IMR-90 (cell line): ENCODE results near the gene MAN1C1. TPM values are rescaled to one million over a fixed set of nuclear protein-coding genes. Genes with fewer than 3 reads are reported as not detected.

ENCODE experiments used
- ATAC-seq: fragments of 200-7000 bp; cut with Tn5 transposase; 2 replicates; pipeline ENCODE4 v1.9.1; 2020; ENCODE audit warnings: low read depth, mild to moderate bottlenecking, moderate library complexity
- BruUV-seq: library from RNA; stranded (reverse); fragments of 400-500 nt; replicated peaks from 2 replicates; lab custom pipeline; 2021; lab: Mats Ljungman, UMichigan
- CTCF ChIA-PET: fragments of 300-600 bp; formaldehyde crosslinking; extraction: SDS; loops from one replicate; lab custom pipeline; 2021; ENCODE audit warnings: antibody characterized with exemption; lab: Yijun Ruan, JAX
- POLR2A ChIA-PET: fragments of 300-600 bp; sonication (Branson Sonifier 250); formaldehyde crosslinking; loops from one replicate; lab custom pipeline; 2022; ENCODE audit warnings: antibody characterized with exemption; ENCODE audit not compliant: unreplicated experiment; lab: Charles Lee
- DNase-seq: peaks from one replicate; pipeline ENCODE4 v3.0.0; 2013
- H2AFZ ChIP-seq: replicated peaks from 2 replicates; pipeline ENCODE3; 2013; ENCODE audit warnings: low read length, mild to moderate bottlenecking; ENCODE audit not compliant: poor library complexity
- H2AK5ac ChIP-seq: 2 replicates; pipeline ENCODE4 v1.6.1; 2013; ENCODE audit warnings: low read depth, low read length, inconsistent platforms
- H2AK9ac ChIP-seq: replicated peaks from 2 replicates; pipeline ENCODE3; 2013; ENCODE audit warnings: mild to moderate bottlenecking, low read depth, low read length, moderate library complexity; ENCODE audit not compliant: poor library complexity
- H2BK120ac ChIP-seq: 2 replicates; pipeline ENCODE4 v1.6.1; 2013; ENCODE audit warnings: low read depth, low read length, inconsistent platforms
- H2BK15ac ChIP-seq: 3 replicates; pipeline ENCODE4 v1.6.1; 2013; ENCODE audit warnings: low read depth, low read length, inconsistent platforms
- H2BK20ac ChIP-seq: 2 replicates; pipeline ENCODE4 v1.6.1; 2013; ENCODE audit warnings: low read depth, mild to moderate bottlenecking, inconsistent platforms, low read length, moderate library complexity
- H2BK5ac ChIP-seq: 2 replicates; pipeline ENCODE4 v1.6.1; 2013; ENCODE audit warnings: mild to moderate bottlenecking, low read depth, low read length, inconsistent platforms; ENCODE audit not compliant: poor library complexity, severe bottlenecking
- H3K14ac ChIP-seq: replicated peaks from 2 replicates; pipeline ENCODE4 v1.6.1; 2013; ENCODE audit warnings: low read depth, low read length, inconsistent platforms
- H3K18ac ChIP-seq: 2 replicates; pipeline ENCODE4 v1.6.1; 2013; ENCODE audit warnings: low read depth, low read length, control low read depth
- H3K23ac ChIP-seq: 2 replicates; pipeline ENCODE4 v1.6.1; 2013; ENCODE audit warnings: low read depth, low read length, inconsistent platforms
- H3K27ac ChIP-seq: 2 replicates; pipeline ENCODE4 v1.5.1; 2013; ENCODE audit warnings: mild to moderate bottlenecking, control low read depth, low read length; ENCODE audit not compliant: insufficient read depth
- H3K27me3 ChIP-seq: 2 replicates; pipeline ENCODE4 v1.6.1; 2013; ENCODE audit warnings: low read length; ENCODE audit not compliant: control insufficient read depth, insufficient read depth
- H3K36me3 ChIP-seq: 2 replicates; pipeline ENCODE4 v1.6.1; 2013; ENCODE audit warnings: low read length, mixed read lengths; ENCODE audit not compliant: control insufficient read depth, insufficient read depth
- H3K4ac ChIP-seq: 2 replicates; pipeline ENCODE4 v1.6.1; 2013; ENCODE audit warnings: low read depth, low read length, inconsistent platforms
- H3K4me1 ChIP-seq: 2 replicates; pipeline ENCODE4 v1.6.1; 2013; ENCODE audit warnings: low read length, mixed read lengths; ENCODE audit not compliant: control insufficient read depth, insufficient read depth
- H3K4me2 ChIP-seq: 2 replicates; pipeline ENCODE4 v1.6.1; 2013; ENCODE audit warnings: low read depth, mild to moderate bottlenecking, control low read depth, low read length, moderate library complexity
- H3K4me3 ChIP-seq: 2 replicates; pipeline ENCODE4 v1.5.1; 2013; ENCODE audit warnings: low read depth, mild to moderate bottlenecking, control low read depth, low read length, moderate library complexity; ENCODE audit not compliant: insufficient read depth
- H3K56ac ChIP-seq: 2 replicates; pipeline ENCODE4 v1.6.1; 2013; ENCODE audit warnings: low read length, inconsistent platforms; ENCODE audit not compliant: insufficient read depth; ENCODE audit errors: extremely low read depth
- H3K79me1 ChIP-seq, 2 experiments: 2 replicates each; pipeline ENCODE4 v1.6.1; 2013; ENCODE audit warnings: low read length in 2 of 2, inconsistent platforms in 1 of 2, low read depth in 1 of 2
- H3K9ac ChIP-seq: 2 replicates; pipeline ENCODE4 v1.6.1; 2013; ENCODE audit warnings: low read depth, low read length, control low read depth
- H3K9me1 ChIP-seq: 2 replicates; pipeline ENCODE4 v1.6.1; 2013; ENCODE audit warnings: low read length, inconsistent platforms; ENCODE audit not compliant: insufficient read depth
- H3K9me3 ChIP-seq: 2 replicates; pipeline ENCODE4 v1.6.1; 2013; ENCODE audit warnings: low read length; ENCODE audit not compliant: control insufficient read depth, insufficient read depth
- H4K20me1 ChIP-seq: 2 replicates; pipeline ENCODE4 v1.6.1; 2013; ENCODE audit warnings: low read length, inconsistent platforms; ENCODE audit not compliant: insufficient read depth
- H4K5ac ChIP-seq: 2 replicates; pipeline ENCODE4 v1.6.1; 2013; ENCODE audit warnings: mild to moderate bottlenecking, low read depth, low read length, control low read depth
- H4K8ac ChIP-seq, 2 experiments: 2 replicates each; pipeline ENCODE4 v1.6.1; 2013; ENCODE audit warnings: low read depth in 2 of 2, low read length in 2 of 2, control low read depth in 1 of 2, inconsistent platforms in 1 of 2
- H4K91ac ChIP-seq: 2 replicates; pipeline ENCODE4 v1.6.1; 2013; ENCODE audit warnings: low read depth, low read length, inconsistent platforms; ENCODE audit not compliant: insufficient read depth
- CHD1 ChIP-seq: IDR thresholded peaks from 2 replicates; pipeline ENCODE4 v1.6.1; 2012; ENCODE audit warnings: low read depth, low read length, improper control_type of control experiment
- USF2 ChIP-seq: fragments of 150-350 bp; IDR thresholded peaks from 2 replicates; pipeline ENCODE4 v1.6.1; 2017; ENCODE audit warnings: mild to moderate bottlenecking, antibody characterized with exemption, low read length, low read depth
- WGBS, 2 experiments: methylation state at CpG; one replicate each; pipeline versions ENCODE4 v1.1.5 to v1.1.7; 2013; ENCODE audit warnings: missing lambda C conversion rate in 2 of 2; ENCODE audit not compliant: insufficient read length in 1 of 2; ENCODE audit errors: extremely low coverage in 2 of 2; 5-methylcytosine and 5-hydroxymethylcytosine counted together
- dilution Hi-C: fragments of 300-500 bp; cut with HindIII; formaldehyde crosslinking; loops from one replicate; pipeline ENCODE4 v1.14.3; 2018; ENCODE audit warnings: low sequenced_read_pairs; ENCODE audit not compliant: unreplicated experiment
- in situ Hi-C: fragments of 300-500 bp; cut with MboI; formaldehyde crosslinking; loops from 3 replicates; pipeline ENCODE4 v1.14.3; 2019; ENCODE audit warnings: low sequenced_read_pairs, inconsistent platforms, mixed read lengths
- intact Hi-C: fragments of 100-400 bp; cut with micrococcal nuclease; formaldehyde crosslinking; loops from 2 replicates; pipeline ENCODE4 v1.10.0; 2022
- polyA plus RNA-seq, 3 experiments: library from polyadenylated mRNA; depleted of rRNA; stranded (reverse); fragments of >200 nt; gene quantifications; 2 replicates each; pipeline ENCODE4 v1.2.3, GENCODE V29; 2012; ENCODE audit warnings: low replicate concordance in 1 of 3
- total RNA-seq: library from RNA; depleted of rRNA; stranded (reverse); fragments of >200 nt; gene quantifications from 2 replicates; pipeline ENCODE4 v1.2.3, GENCODE V29; 2012

The MAN1C1 gene
- total and polyA plus RNA-seq, 2 of the 4 experiments (the other 2 are of a cell fraction): 3.2 to 11.3 TPM

GRCh38 chr1:25804964-25805862 lies 188.6 kb downstream of the MAN1C1 start (continued):
- TF ChIP-seq USF2: no peak

GRCh38 chr1:25805863-25806225 lies 189.3 kb downstream of the MAN1C1 start:
- ChIA-PET CTCF (no interaction called here), POLR2A (no interaction called here)
- no peak for TF ChIP-seq CHD1
- H4K8ac ChIP-seq: no peak overlapping the region
- no peak overlapping the region for H4K91ac ChIP-seq
- no peak overlapping the region for H3K4me3 ChIP-seq
- H3K9me3 ChIP-seq: no peaks in the 10 kb centered on the region
- peaks cover 8% of the 10 kb centered on the region for H3K9me1 ChIP-seq
- no TSS peak for BruUV-seq
- no peaks in the 10 kb centered on the region for H3K27me3 ChIP-seq
- intact Hi-C loops (no loop called here), in situ Hi-C loops (loop anchor here (25.0 kb wide), 2 partner anchors 394 to 569 kb away; partner anchors contain the start of genes RHCE, RSRP1 and SYF2), dilution Hi-C loops (no loop called here)
- no peak overlapping the region for H2AK5ac ChIP-seq
- peak overlapping the region; percentile 85 for H2AK9ac ChIP-seq
- H3K56ac ChIP-seq: no peak overlapping the region
- H4K20me1 ChIP-seq: peaks cover 20% of the 10 kb centered on the region
- peak overlapping the region; percentile 24 for H2AFZ ChIP-seq
- H3K9ac ChIP-seq: no peak overlapping the region
- no peak overlapping the region for H3K18ac ChIP-seq
- H2BK15ac ChIP-seq: no peak overlapping the region
- H3K14ac ChIP-seq: no peak overlapping the region
- H3K36me3 ChIP-seq: peaks cover 38% of the 10 kb centered on the region; the same call in 1 of the 2 replicates
- ATAC-seq: no peak; the same call in 1 of the 2 replicates
- H2BK20ac ChIP-seq: no peak overlapping the region
- no peak overlapping the region for H3K4me2 ChIP-seq
- H3K23ac ChIP-seq: no peak overlapping the region
- no peak overlapping the region for H3K4ac ChIP-seq
- no peak overlapping the region for H3K27ac ChIP-seq
- no peak overlapping the region for H2BK120ac ChIP-seq
- no peak overlapping the region for H2BK5ac ChIP-seq
- H4K5ac ChIP-seq: no peak overlapping the region
- peaks cover 24 to 39% of the 10 kb centered on the region in 2 experiments for H3K79me1 ChIP-seq
- no peak for DNase-seq
- peaks cover 9% of the 10 kb centered on the region for H3K4me1 ChIP-seq
- no CpG with 5 or more reads among the region's 3 CpGs for WGBS, 2 experiments
